ENCODE measurements around the gene TMPRSS9.

- no peak for TF ChIP-seq POLR2A (IDR thresholded peaks at IDR 0.05; ENCODE audit: low read length)
- no peak for TF ChIP-seq GATA1 (IDR thresholded peaks at IDR 0.05; ENCODE audit: low read depth, low read length)
Measured at GRCh38 chr19:2419754-2420153, 59.7 kb downstream of the TMPRSS9 start.

Measured in erythroblast (primary cell).